Upper lobe of right lung (tissue), 1 donor: ENCODE data around the gene RAP1GAP2. TPM values are rescaled to one million over a fixed set of nuclear protein-coding genes. Genes with fewer than 3 reads are reported as not detected.
"Not testable (repeated sequence)": the region's sequence is repeated elsewhere in the genome, so short reads cannot be mapped to it uniquely, and the experiment has no call there.

Experiments used
- ATAC-seq: fragments of 200-7000 bp; cut with Tn5 transposase; one replicate; pipeline ENCODE4 v1.9.1; 2020; ENCODE audit warnings: mild to moderate bottlenecking, moderate library complexity
- DNase-seq: peaks from one replicate; pipeline ENCODE4 v3.0.0-alpha.2; 2020
- H3K27ac ChIP-seq: fragments of 200-600 bp; one replicate; pipeline ENCODE4 v1.8.0; 2022
- H3K27me3 ChIP-seq: fragments of 200-600 bp; one replicate; pipeline ENCODE4 v1.8.0; 2022; ENCODE audit warnings: mild to moderate bottlenecking
- H3K36me3 ChIP-seq: fragments of 200-600 bp; one replicate; pipeline ENCODE4 v1.8.0; 2022
- H3K4me1 ChIP-seq: fragments of 200-600 bp; one replicate; pipeline ENCODE4 v1.8.0; 2022
- H3K4me3 ChIP-seq: fragments of 200-600 bp; one replicate; pipeline ENCODE4 v1.8.0; 2022; ENCODE audit warnings: mild to moderate bottlenecking
- H3K9me3 ChIP-seq: fragments of 200-600 bp; one replicate; pipeline ENCODE4 v1.8.0; 2022
- CTCF ChIP-seq: fragments of 200-600 bp; IDR thresholded peaks from one replicate; pipeline ENCODE4 v1.8.0; 2022; ENCODE audit warnings: antibody characterized with exemption
- intact Hi-C: fragments of 100-400 bp; cut with DNase I; formaldehyde crosslinking; loops from one replicate; pipeline ENCODE4 v1.11.0; 2022
- total RNA-seq: library from RNA; stranded (reverse); fragmentation: NEBNext Ultra II Directional; extraction: Animal tissue kit (Norgen Biotek cat#: 25700); gene quantifications from one replicate; pipeline ENCODE4 v1.2.1, GENCODE V29; 2021
- donor health status: DM: no; HTN: yes; CAD: no; lungs with severe emphysema.

The RAP1GAP2 gene
- total RNA-seq, 1 donor from 2014 or later: 16.1 TPM

GRCh38 chr17:3027786-3028532 lies 231.7 kb downstream of the RAP1GAP2 start:
- ATAC-seq (no peak), DNase-seq (peak; percentile 36)
- H3K27ac ChIP-seq: no peak overlapping the region
- no peak for TF ChIP-seq CTCF
- intact Hi-C loops: no loop called here
- no peaks in the 10 kb centered on the region for H3K4me1 ChIP-seq
- no peaks in the 10 kb centered on the region for H3K27me3 ChIP-seq
- no peaks in the 10 kb centered on the region for H3K36me3 ChIP-seq
- H3K4me3 ChIP-seq: no peak overlapping the region
- H3K9me3 ChIP-seq: no peaks in the 10 kb centered on the region

- H3K36me3 ChIP-seq: no peaks in the 10 kb centered on the region
- DNase-seq: peak; percentile 25
- H3K27ac ChIP-seq: no peak overlapping the region
- intact Hi-C loops: no loop called here
- H3K9me3 ChIP-seq: no peaks in the 10 kb centered on the region
- ATAC-seq: no peak
- H3K27me3 ChIP-seq: no peaks in the 10 kb centered on the region
- H3K4me1 ChIP-seq: no peaks in the 10 kb centered on the region
- TF ChIP-seq CTCF: no peak
- no peak overlapping the region for H3K4me3 ChIP-seq
Observed at GRCh38 chr17:3029213-3029913, 233.1 kb downstream of the RAP1GAP2 start.

- H3K4me3 ChIP-seq: no peak overlapping the region
- H3K9me3 ChIP-seq: no peaks in the 10 kb centered on the region
- intact Hi-C loops: no loop called here
- no peak for DNase-seq
- TF ChIP-seq CTCF: no peak
- H3K36me3 ChIP-seq: no peaks in the 10 kb centered on the region
- H3K27me3 ChIP-seq: no peaks in the 10 kb centered on the region
- ATAC-seq: no peak
- H3K4me1 ChIP-seq: no peaks in the 10 kb centered on the region
- H3K27ac ChIP-seq: no peak overlapping the region
Observed at GRCh38 chr17:3030096-3030495, 233.9 kb downstream of the RAP1GAP2 start.

- intact Hi-C loops, H3K27ac ChIP-seq: not testable (repeated sequence)
- peak; percentile 53 for DNase-seq
Observed at GRCh38 chr17:3030852-3031470, 234.7 kb downstream of the RAP1GAP2 start.

GRCh38 chr17:3032258-3033247 lies 236.3 kb downstream of the RAP1GAP2 start:
- H3K4me1 ChIP-seq: no peaks in the 10 kb centered on the region
- H3K36me3 ChIP-seq: no peaks in the 10 kb centered on the region
- H3K27ac ChIP-seq: no peak overlapping the region
- no peak for TF ChIP-seq CTCF
- H3K27me3 ChIP-seq: peaks cover 14% of the 10 kb centered on the region
- DNase-seq (peak; percentile 53), ATAC-seq (peak; percentile 12)
- no peak overlapping the region for H3K4me3 ChIP-seq
- intact Hi-C loops: no loop called here
- no peaks in the 10 kb centered on the region for H3K9me3 ChIP-seq

More at GRCh38 chr17:3030852-3031470, 234.7 kb downstream of the RAP1GAP2 start:
- H3K4me3 ChIP-seq, H3K9me3 ChIP-seq, H3K27me3 ChIP-seq, H3K36me3 ChIP-seq, H3K4me1 ChIP-seq, ATAC-seq: not testable (repeated sequence)
